Kidney glomerular epithelial cell (primary cell): ENCODE data around the gene SESN3.
"Not testable (repeated sequence)": the region's sequence is repeated elsewhere in the genome, so short reads cannot be mapped to it uniquely, and the experiment has no call there.

Experiments used
- DNase-seq: peaks from one replicate; lab custom pipeline; 2025; lab: John Stamatoyannopoulos, UW

Gene SESN3

GRCh38 chr11:95152876-95153856, 77.8 kb downstream of the SESN3 start:
- DNase-seq: no peak

GRCh38 chr11:95150956-95151684, 79.9 kb downstream of the SESN3 start:
- peak; percentile 85 for DNase-seq

- peak; percentile 55 for DNase-seq
These were observed 81.2 kb downstream of the SESN3 start for GRCh38 chr11:95149651-95150364.

GRCh38 chr11:95148938-95149337, 82.1 kb downstream of the SESN3 start:
- no peak for DNase-seq

GRCh38 chr11:95148406-95148805, 82.6 kb downstream of the SESN3 start:
- DNase-seq: no peak

GRCh38 chr11:95147364-95147905, 83.6 kb downstream of the SESN3 start:
- peak; percentile 68 for DNase-seq

GRCh38 chr11:95145430-95146060, 85.5 kb downstream of the SESN3 start:
- no peak for DNase-seq

- no peak for DNase-seq
These were observed 86.4 kb downstream of the SESN3 start for GRCh38 chr11:95144313-95145235.

GRCh38 chr11:95143106-95143681, 87.8 kb downstream of the SESN3 start:
- no peak for DNase-seq

GRCh38 chr11:95142431-95142830, 88.6 kb downstream of the SESN3 start:
- no peak for DNase-seq

- DNase-seq: no peak
These were observed 90.5 kb downstream of the SESN3 start for GRCh38 chr11:95140397-95141033.

- DNase-seq: peak; percentile 4
These were observed 92.6 kb downstream of the SESN3 start for GRCh38 chr11:95138448-95138847.

GRCh38 chr11:95137299-95137698, 93.7 kb downstream of the SESN3 start:
- DNase-seq: no peak

- not testable (repeated sequence) for DNase-seq
These were observed 94.3 kb downstream of the SESN3 start for GRCh38 chr11:95136747-95137146.

GRCh38 chr11:95135880-95136279, 95.1 kb downstream of the SESN3 start:
- DNase-seq: no peak

GRCh38 chr11:95135155-95135554, 95.8 kb downstream of the SESN3 start:
- no peak for DNase-seq

- DNase-seq: peak; percentile 35
These were observed 96.5 kb downstream of the SESN3 start for GRCh38 chr11:95134491-95134890.

- DNase-seq: no peak
These were observed 98.0 kb downstream of the SESN3 start for GRCh38 chr11:95132956-95133355.

- no peak for DNase-seq
These were observed 102.4 kb downstream of the SESN3 start for GRCh38 chr11:95128602-95129001.

GRCh38 chr11:95123556-95123955, 107.4 kb downstream of the SESN3 start:
- no peak for DNase-seq
